ENCODE data around the gene CELA2B. TPM values are rescaled to one million over a fixed set of nuclear protein-coding genes. Genes with fewer than 3 reads are reported as not detected.
"Not testable (repeated sequence)": the region's sequence is repeated elsewhere in the genome, so short reads cannot be mapped to it uniquely, and the experiment has no call there.

CELA2B gene
- total RNA-seq, 2 donors from 2014 or later: 333 to 1,481 TPM

GRCh38 chr1:15433471-15433870 is 42.4 kb upstream of the CELA2B start:
- DNase-seq (peak in 2 of 4 donors; percentile 37 to 53), ATAC-seq (no peak)
- no peak overlapping the region for H3K4me3 ChIP-seq
- peak overlapping the region; percentile 89 to 96 (median 92) for H3K27ac ChIP-seq
- peaks cover 89% of the 10 kb centered on the region for H3K4me1 ChIP-seq
- WGBS, 2 donors: 66 to 69% methylated on average over 5 to 9 of the region's 9 CpGs
- no peak for TF ChIP-seq POLR2A (IDR thresholded peaks at IDR 0.05)
- H3K36me3 ChIP-seq (replicated peaks in 1 of 2; ENCODE audit: insufficient read depth in 1 of 2, low read depth in 2 of 2): no peaks in the 10 kb centered on the region
- intact Hi-C loops (cut with DNase I): no loop called here
- no peaks in the 10 kb centered on the region for H3K27me3 ChIP-seq
- H3K9me3 ChIP-seq: no peaks in the 10 kb centered on the region

- intact Hi-C loops (cut with DNase I); H3K27me3 ChIP-seq; ATAC-seq; H3K36me3 ChIP-seq (replicated peaks in 1 of 2; ENCODE audit: insufficient read depth in 1 of 2, low read depth in 2 of 2); H3K9me3 ChIP-seq; H3K4me3 ChIP-seq: not testable (repeated sequence)
- H3K4me1 ChIP-seq: peaks cover 86% of the 10 kb centered on the region
- WGBS, 2 donors: 39 to 43% methylated on average over 8 of the region's 8 CpGs
- peak in 2 of 4 donors; percentile 33 to 67 for DNase-seq
- H3K27ac ChIP-seq: peak overlapping the region; percentile 45 to 96 (median 90)
Observed at GRCh38 chr1:15434739-15435138, 41.2 kb upstream of the CELA2B start.

GRCh38 chr1:15435239-15436077 is 40.4 kb upstream of the CELA2B start:
- Histone ChIP-seq H3K9me3 (no peaks in the 10 kb centered on the region), H3K4me3 (no peak overlapping the region), H3K4me1 (peaks cover 78% of the 10 kb centered on the region), H3K27ac (peak overlapping the region; percentile 45 to 96 (median 90)), H3K27me3 (no peaks in the 10 kb centered on the region), H3K36me3 (replicated peaks in 1 of 2; ENCODE audit: insufficient read depth in 1 of 2, low read depth in 2 of 2) (no peaks in the 10 kb centered on the region)
- TF ChIP-seq CTCF (IDR thresholded peaks at IDR 0.05) (no peak), POLR2A (IDR thresholded peaks at IDR 0.05) (no peak)
- 75 to 83% methylated on average over 16 to 17 of the region's 17 CpGs for WGBS, 2 donors
- no peak for ATAC-seq
- intact Hi-C loops (cut with DNase I): no loop called here
- peak in 2 of 4 donors; percentile 48 to 56 for DNase-seq

- Histone ChIP-seq H3K9me3 (no peaks in the 10 kb centered on the region), H3K27ac (peak overlapping the region in 3 of 4 donors; percentile 86 to 96 (median 90)), H3K4me3 (no peak overlapping the region), H3K36me3 (replicated peaks in 1 of 2; ENCODE audit: insufficient read depth in 1 of 2, low read depth in 2 of 2) (no peaks in the 10 kb centered on the region), H3K4me1 (peaks cover 66% of the 10 kb centered on the region), H3K27me3 (no peaks in the 10 kb centered on the region)
- intact Hi-C loops (cut with DNase I): no loop called here
- ATAC-seq (no peak), DNase-seq (no peak)
- TF ChIP-seq POLR2A (IDR thresholded peaks at IDR 0.05): no peak
- no peak for TF ChIP-seq CTCF (IDR thresholded peaks at IDR 0.05)
- 79 to 91% methylated on average over 6 of the region's 6 CpGs for WGBS, 2 donors
Observed at GRCh38 chr1:15436881-15437442, 38.9 kb upstream of the CELA2B start.

GRCh38 chr1:15439325-15439724 is 36.6 kb upstream of the CELA2B start:
- Histone ChIP-seq H3K27ac (peak overlapping the region; percentile 83 to 96 (median 88)), H3K36me3 (replicated peaks in 1 of 2; ENCODE audit: insufficient read depth in 1 of 2, low read depth in 2 of 2) (no peaks in the 10 kb centered on the region), H3K9me3 (no peaks in the 10 kb centered on the region), H3K4me1 (peaks cover 62% of the 10 kb centered on the region), H3K27me3 (no peaks in the 10 kb centered on the region), H3K4me3 (peak overlapping the region; percentile 2 to 37)
- DNase-seq (no peak), ATAC-seq (no peak)
- no peak for TF ChIP-seq CTCF (IDR thresholded peaks at IDR 0.05)
- no peak for TF ChIP-seq POLR2A (IDR thresholded peaks at IDR 0.05)
- intact Hi-C loops (cut with DNase I): no loop called here
- WGBS, 2 donors: 33 to 52% methylated on average over 14 of the region's 14 CpGs
